Activated CD4-positive, alpha-beta T cell treated with anti-CD3 and anti-CD28 coated beads, Interleukin-2, amount 50 U/mL, for 48 hours (primary cell): ENCODE results near the gene TPO.
"Not testable (repeated sequence)": the region's sequence is repeated elsewhere in the genome, so short reads cannot be mapped to it uniquely, and the experiment has no call there.

Source experiments
- DNase-seq, 2 experiments: peaks; one replicate each; pipeline ENCODE4 v3.0.0-alpha.2; 2020

Gene TPO

GRCh38 chr2:1413156-1413710, at the start of gene TPO:
Gene TPO (plus strand): TSS chr2:1413463. CDS start chr2:1414409, 946 bp downstream.
- DNase-seq = no peak

GRCh38 chr2:1366546-1367134, 46.6 kb upstream of the TPO start:
- peak; percentile 10 to 12 for DNase-seq

- DNase-seq = no peak
These were observed 45.7 kb upstream of the TPO start for GRCh38 chr2:1367601-1368000.

- DNase-seq = no peak
These were observed 43.4 kb upstream of the TPO start for GRCh38 chr2:1369905-1370304.

GRCh38 chr2:1370461-1370860, 42.8 kb upstream of the TPO start:
- no peak for DNase-seq

GRCh38 chr2:1371082-1371481, 42.2 kb upstream of the TPO start:
- no peak for DNase-seq

- no peak for DNase-seq
These were observed 39.4 kb upstream of the TPO start for GRCh38 chr2:1373830-1374229.

- no peak for DNase-seq
These were observed 39.0 kb upstream of the TPO start for GRCh38 chr2:1374287-1374686.

- no peak for DNase-seq
These were observed 37.5 kb upstream of the TPO start for GRCh38 chr2:1375794-1376193.

- no peak for DNase-seq
These were observed 35.8 kb upstream of the TPO start for GRCh38 chr2:1377473-1377872.

GRCh38 chr2:1378456-1379150, 34.7 kb upstream of the TPO start:
- DNase-seq = no peak

GRCh38 chr2:1381644-1382043, 31.6 kb upstream of the TPO start:
- no peak for DNase-seq

GRCh38 chr2:1387954-1388725, 25.1 kb upstream of the TPO start:
- not testable (repeated sequence) for DNase-seq

- not testable (repeated sequence) for DNase-seq
These were observed 23.1 kb upstream of the TPO start for GRCh38 chr2:1390118-1390517.

GRCh38 chr2:1393321-1393720, 19.9 kb upstream of the TPO start:
- DNase-seq = no peak

GRCh38 chr2:1394709-1395408, 18.4 kb upstream of the TPO start:
- no peak for DNase-seq

GRCh38 chr2:1397350-1397749, 15.9 kb upstream of the TPO start:
- no peak for DNase-seq

GRCh38 chr2:1398191-1398590, 15.1 kb upstream of the TPO start:
- DNase-seq = no peak

GRCh38 chr2:1400943-1401735, 12.1 kb upstream of the TPO start:
- DNase-seq = no peak

- DNase-seq = no peak
These were observed 11.2 kb upstream of the TPO start for GRCh38 chr2:1402064-1402463.

GRCh38 chr2:1403565-1403964, 9.7 kb upstream of the TPO start:
- DNase-seq = no peak

- DNase-seq = no peak
These were observed 8.1 kb upstream of the TPO start for GRCh38 chr2:1405124-1405523.
